LNCaP clone FGC (cell line): ENCODE data around the gene IFIT3.

Experiments
- DNase-seq: peaks from one replicate; pipeline ENCODE4 v3.0.0-alpha.2; 2011; ENCODE audit warnings: low read depth
- H3K4me3 ChIP-seq: 2 replicates; pipeline ENCODE4 v1.5.1; 2011; ENCODE audit warnings: mild to moderate bottlenecking, low read depth, low read length, control low read depth
- TF ChIP-seq, protein P1 (sequence below): IDR thresholded peaks from 2 replicates; pipeline ENCODE4 v1.5.1; 2012; ENCODE audit warnings: mild to moderate bottlenecking; ENCODE audit not compliant: control insufficient read depth, insufficient read depth; ENCODE audit errors: extremely low read depth

The IFIT3 gene

DNA sequence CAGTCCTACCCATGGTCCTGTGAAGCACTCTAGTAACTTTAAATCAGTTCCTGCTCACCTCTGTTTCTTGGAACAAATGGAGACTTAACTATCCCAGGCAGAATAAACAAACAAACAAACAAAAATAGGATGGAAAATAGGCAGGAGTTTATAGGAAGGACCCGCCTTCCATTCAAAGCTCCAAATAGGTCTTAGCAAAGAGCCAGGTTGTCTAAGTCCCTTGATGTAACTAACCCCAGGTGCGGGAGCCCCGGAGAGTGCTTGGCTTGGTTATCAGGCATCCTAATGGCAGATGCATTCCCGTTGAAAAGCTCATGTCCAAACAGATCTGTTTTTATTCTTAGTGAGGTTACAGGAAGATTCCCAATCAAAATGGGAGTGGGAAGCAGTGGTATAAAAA is 23.8 kb upstream of the IFIT3 start:
- H3K4me3 ChIP-seq, result no peak overlapping the region
- TF ChIP-seq, protein P1, sequence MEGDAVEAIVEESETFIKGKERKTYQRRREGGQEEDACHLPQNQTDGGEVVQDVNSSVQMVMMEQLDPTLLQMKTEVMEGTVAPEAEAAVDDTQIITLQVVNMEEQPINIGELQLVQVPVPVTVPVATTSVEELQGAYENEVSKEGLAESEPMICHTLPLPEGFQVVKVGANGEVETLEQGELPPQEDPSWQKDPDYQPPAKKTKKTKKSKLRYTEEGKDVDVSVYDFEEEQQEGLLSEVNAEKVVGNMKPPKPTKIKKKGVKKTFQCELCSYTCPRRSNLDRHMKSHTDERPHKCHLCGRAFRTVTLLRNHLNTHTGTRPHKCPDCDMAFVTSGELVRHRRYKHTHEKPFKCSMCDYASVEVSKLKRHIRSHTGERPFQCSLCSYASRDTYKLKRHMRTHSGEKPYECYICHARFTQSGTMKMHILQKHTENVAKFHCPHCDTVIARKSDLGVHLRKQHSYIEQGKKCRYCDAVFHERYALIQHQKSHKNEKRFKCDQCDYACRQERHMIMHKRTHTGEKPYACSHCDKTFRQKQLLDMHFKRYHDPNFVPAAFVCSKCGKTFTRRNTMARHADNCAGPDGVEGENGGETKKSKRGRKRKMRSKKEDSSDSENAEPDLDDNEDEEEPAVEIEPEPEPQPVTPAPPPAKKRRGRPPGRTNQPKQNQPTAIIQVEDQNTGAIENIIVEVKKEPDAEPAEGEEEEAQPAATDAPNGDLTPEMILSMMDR, result no peak
- DNase-seq, result no peak

DNA sequence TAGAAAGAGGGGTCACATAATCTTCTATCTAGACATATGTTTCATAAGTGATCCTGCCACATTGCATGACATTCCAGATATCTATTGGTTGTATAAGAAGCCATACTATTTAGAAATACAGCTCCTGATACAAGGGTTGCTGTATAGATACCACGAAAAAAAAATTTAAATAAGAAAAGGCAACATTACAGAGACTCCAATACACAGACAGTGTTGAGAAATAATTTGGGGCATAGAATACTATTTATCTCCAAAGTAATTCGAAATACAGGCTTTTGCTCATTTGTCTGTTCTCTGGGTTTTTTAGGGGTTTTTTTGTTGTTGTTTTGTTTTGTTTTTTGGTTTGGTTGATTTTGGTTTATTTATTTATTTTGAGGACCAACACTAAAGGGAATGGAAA is 23.4 kb upstream of the IFIT3 start:
- H3K4me3 ChIP-seq, result no peak overlapping the region
- TF ChIP-seq, protein P1, result no peak
- DNase-seq, result no peak

DNA sequence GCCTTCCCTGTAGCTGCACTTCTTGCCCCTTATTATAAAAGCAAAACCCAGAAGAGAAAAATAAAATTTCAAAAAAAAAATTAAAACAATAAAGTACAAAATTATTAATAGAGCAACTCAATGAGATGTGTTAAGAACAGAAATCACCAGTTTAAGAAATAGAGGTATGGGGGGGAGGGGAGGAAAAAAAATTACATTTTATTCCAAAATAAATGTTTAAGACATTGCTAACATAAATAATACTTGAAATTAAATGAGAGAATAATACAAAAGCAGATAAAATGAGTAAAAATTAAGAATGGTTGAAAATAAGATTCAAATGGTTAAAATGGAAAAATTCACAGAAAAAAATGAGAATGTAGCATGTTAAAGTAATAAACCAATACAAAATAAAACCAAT is 22.9 kb upstream of the IFIT3 start:
- TF ChIP-seq, protein P1, result no peak
- no peak for DNase-seq
- no peak overlapping the region for H3K4me3 ChIP-seq

DNA sequence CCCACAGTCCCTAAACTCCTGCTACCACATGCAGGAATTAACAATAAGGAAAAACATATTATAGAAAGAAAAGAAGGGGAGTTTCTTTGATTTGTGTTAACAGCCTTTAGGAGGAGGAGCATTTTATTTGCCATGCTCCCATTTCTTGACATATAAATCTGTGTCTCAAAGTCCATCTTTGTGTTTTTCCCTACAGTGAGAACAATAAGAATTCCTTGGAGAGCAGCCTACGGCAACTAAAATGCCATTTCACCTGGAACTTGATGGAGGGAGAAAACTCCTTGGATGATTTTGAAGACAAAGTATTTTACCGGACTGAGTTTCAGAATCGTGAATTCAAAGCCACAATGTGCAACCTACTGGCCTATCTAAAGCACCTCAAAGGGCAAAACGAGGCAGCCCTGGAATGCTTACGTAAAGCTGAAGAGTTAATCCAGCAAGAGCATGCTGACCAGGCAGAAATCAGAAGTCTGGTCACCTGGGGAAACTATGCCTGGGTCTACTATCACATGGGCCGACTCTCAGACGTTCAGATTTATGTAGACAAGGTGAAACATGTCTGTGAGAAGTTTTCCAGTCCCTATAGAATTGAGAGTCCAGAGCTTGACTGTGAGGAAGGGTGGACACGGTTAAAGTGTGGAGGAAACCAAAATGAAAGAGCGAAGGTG is 21.9 kb upstream of the IFIT3 start:
- DNase-seq, result no peak
- H3K4me3 ChIP-seq, result no peak overlapping the region
- TF ChIP-seq, protein P1, result no peak

GRCh38 chr10:89306434-89307268 is 21.1 kb upstream of the IFIT3 start:
- DNase-seq, result no peak
- no peak overlapping the region for H3K4me3 ChIP-seq
- TF ChIP-seq, protein P1, result no peak

- H3K4me3 ChIP-seq, result no peak overlapping the region
- no peak for DNase-seq
- TF ChIP-seq, protein P1, result no peak
These were observed 20.6 kb upstream of the IFIT3 start for GRCh38 chr10:89307269-89307577.

DNA sequence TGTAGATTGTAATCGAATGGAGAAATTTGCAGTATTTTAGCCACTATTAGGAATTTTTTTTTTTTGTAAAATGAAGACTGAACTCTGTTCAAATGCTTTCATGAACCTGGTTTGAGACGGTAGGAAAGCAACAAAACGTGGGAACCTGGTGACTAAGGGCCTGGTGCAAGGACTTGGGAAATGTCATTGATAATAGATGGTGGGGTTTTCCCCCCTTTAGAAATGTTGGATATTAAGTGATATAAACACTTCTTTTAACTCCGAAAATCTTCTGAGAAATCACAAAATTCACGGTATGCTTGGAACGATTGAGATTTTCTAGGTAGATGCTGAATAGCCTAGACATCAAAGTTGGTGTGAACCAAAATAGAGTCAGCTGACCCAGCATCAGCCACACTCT is 19.5 kb upstream of the IFIT3 start:
- H3K4me3 ChIP-seq, result no peak overlapping the region
- DNase-seq, result no peak
- TF ChIP-seq, protein P1, result no peak
